NCI-H510A treated with DMSO at 0.1 percent for 48 hours (cell line): ENCODE results near the gene HS6ST2.

Source experiments
- DNase-seq: peaks from one replicate; lab custom pipeline; 2025; lab: John Stamatoyannopoulos, UW

HS6ST2 gene

GRCh38 chrX:132613801-132614200 lies 344.6 kb downstream of the HS6ST2 start:
- DNase-seq = no peak

- peak; percentile 51 for DNase-seq
Observed at GRCh38 chrX:132612821-132613564, 345.4 kb downstream of the HS6ST2 start.

- no peak for DNase-seq
Observed at GRCh38 chrX:132610536-132610935, 347.9 kb downstream of the HS6ST2 start.

- no peak for DNase-seq
Observed at GRCh38 chrX:132609362-132609848, 349.0 kb downstream of the HS6ST2 start.

GRCh38 chrX:132603700-132604286 lies 354.6 kb downstream of the HS6ST2 start:
- no peak for DNase-seq

GRCh38 chrX:132602701-132603100 lies 355.7 kb downstream of the HS6ST2 start:
- DNase-seq = no peak

GRCh38 chrX:132594999-132595398 lies 363.4 kb downstream of the HS6ST2 start:
- no peak for DNase-seq

- DNase-seq = no peak
Observed at GRCh38 chrX:132594129-132594528, 364.3 kb downstream of the HS6ST2 start.

GRCh38 chrX:132592880-132593279 lies 365.5 kb downstream of the HS6ST2 start:
- peak; percentile 73 for DNase-seq

GRCh38 chrX:132591719-132592275 lies 366.6 kb downstream of the HS6ST2 start:
- peak; percentile 48 for DNase-seq

GRCh38 chrX:132590350-132591026 lies 367.9 kb downstream of the HS6ST2 start:
- DNase-seq = no peak

- DNase-seq = no peak
Observed at GRCh38 chrX:132584936-132585335, 373.5 kb downstream of the HS6ST2 start.

- DNase-seq = no peak
Observed at GRCh38 chrX:132576939-132577338, 381.5 kb downstream of the HS6ST2 start.
